Prostate gland (tissue), 2 donors: ENCODE data around the gene COPE. TPM values are rescaled to one million over a fixed set of nuclear protein-coding genes. Genes with fewer than 3 reads are reported as not detected.

Experiments
- DNase-seq: peaks from one replicate; pipeline ENCODE4 v3.0.0-alpha.2; 2019; ENCODE audit warnings: low spot score
- H3K27ac ChIP-seq, 2 donors: fragments of 200-600 bp; sonication (generic); 2 replicates each; pipeline ENCODE4 v1.5.1; 2017 to 2019
- H3K27me3 ChIP-seq: fragments of 200-600 bp; sonication (generic); replicated peaks from 2 replicates; pipeline ENCODE4 v1.5.1; 2019; ENCODE audit not compliant: insufficient read depth
- H3K36me3 ChIP-seq, 2 donors: fragments of 200-600 bp; sonication (generic); 1 replicate in 1 of 2; 2 replicates in 1 of 2; pipeline versions ENCODE4 v1.5.1 to v1.8.1; 2017 to 2019
- H3K4me1 ChIP-seq: fragments of 200-600 bp; sonication (generic); replicated peaks from 2 replicates; pipeline ENCODE4 v1.5.1; 2019
- H3K4me3 ChIP-seq, 2 donors: fragments of 200-600 bp; sonication (generic); 2 replicates each; pipeline ENCODE4 v1.5.1; 2017 to 2019
- H3K9me3 ChIP-seq: fragments of 200-600 bp; sonication (generic); 2 replicates; pipeline ENCODE4 v1.5.1; 2017
- POLR2A ChIP-seq: fragments of 450-650 bp; IDR thresholded peaks from one replicate; pipeline ENCODE4 v1.6.1; 2016; ENCODE audit warnings: antibody characterized with exemption, mild to moderate bottlenecking
- POLR2AphosphoS5 ChIP-seq: sonication (generic); formaldehyde crosslinking; IDR thresholded peaks from one replicate; pipeline ENCODE4 v1.6.1; 2017; ENCODE audit warnings: antibody characterized with exemption
- WGBS: methylation state at CpG from one replicate; pipeline ENCODE4 v1.1.5; 2018; 5-methylcytosine and 5-hydroxymethylcytosine counted together
- intact Hi-C: fragments of 100-400 bp; cut with DNase I; formaldehyde crosslinking; loops from one replicate; pipeline ENCODE4 v1.14.2; 2022
- total RNA-seq, 2 donors: library from RNA; depleted of rRNA; stranded (reverse); fragments of >200 nt; gene quantifications; one replicate each; pipeline ENCODE4 v1.1.0, GENCODE V29; 2016
- TF ChIP-seq, protein P1 (sequence below), 4 experiments: fragments of 200-600 bp in 2 of 4; fragments of 450-650 bp in 2 of 4; sonication (generic) in 2 of 4; IDR thresholded peaks; 1 replicate in 3 of 4; 2 replicates in 1 of 4; pipeline ENCODE4 v1.5.1; 2016 to 2019; ENCODE audit warnings: antibody characterized with exemption in 4 of 4, mild to moderate bottlenecking in 2 of 4, moderate library complexity in 2 of 4

COPE gene
- total RNA-seq, 2 donors from 2014 or later = 402 to 553 TPM

- Histone ChIP-seq H3K4me1 (no peaks in the 10 kb centered on the region), H3K36me3 (peaks cover 31 to 57% of the 10 kb centered on the region in 2 donors), H3K27ac (no peak overlapping the region), H3K27me3 (no peaks in the 10 kb centered on the region), H3K4me3 (no peak overlapping the region), H3K9me3 (no peaks in the 10 kb centered on the region)
- DNase-seq = no peak
- 93% methylated on average over 12 of the region's 12 CpGs for WGBS
- TF ChIP-seq POLR2AphosphoS5 (no peak), POLR2A (no peak)
- TF ChIP-seq, protein P1, sequence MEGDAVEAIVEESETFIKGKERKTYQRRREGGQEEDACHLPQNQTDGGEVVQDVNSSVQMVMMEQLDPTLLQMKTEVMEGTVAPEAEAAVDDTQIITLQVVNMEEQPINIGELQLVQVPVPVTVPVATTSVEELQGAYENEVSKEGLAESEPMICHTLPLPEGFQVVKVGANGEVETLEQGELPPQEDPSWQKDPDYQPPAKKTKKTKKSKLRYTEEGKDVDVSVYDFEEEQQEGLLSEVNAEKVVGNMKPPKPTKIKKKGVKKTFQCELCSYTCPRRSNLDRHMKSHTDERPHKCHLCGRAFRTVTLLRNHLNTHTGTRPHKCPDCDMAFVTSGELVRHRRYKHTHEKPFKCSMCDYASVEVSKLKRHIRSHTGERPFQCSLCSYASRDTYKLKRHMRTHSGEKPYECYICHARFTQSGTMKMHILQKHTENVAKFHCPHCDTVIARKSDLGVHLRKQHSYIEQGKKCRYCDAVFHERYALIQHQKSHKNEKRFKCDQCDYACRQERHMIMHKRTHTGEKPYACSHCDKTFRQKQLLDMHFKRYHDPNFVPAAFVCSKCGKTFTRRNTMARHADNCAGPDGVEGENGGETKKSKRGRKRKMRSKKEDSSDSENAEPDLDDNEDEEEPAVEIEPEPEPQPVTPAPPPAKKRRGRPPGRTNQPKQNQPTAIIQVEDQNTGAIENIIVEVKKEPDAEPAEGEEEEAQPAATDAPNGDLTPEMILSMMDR (IDR thresholded peaks at IDR 0.05) = no peak
- intact Hi-C loops = no loop called here
Observed at GRCh38 chr19:18861917-18862316, 57.3 kb downstream of the COPE start.

GRCh38 chr19:18861235-18861634 is 58.0 kb downstream of the COPE start:
- 82% methylated on average over 9 of the region's 9 CpGs for WGBS
- Histone ChIP-seq H3K36me3 (peaks cover 32 to 62% of the 10 kb centered on the region in 2 donors), H3K4me3 (no peak overlapping the region), H3K4me1 (no peaks in the 10 kb centered on the region), H3K27me3 (no peaks in the 10 kb centered on the region), H3K27ac (no peak overlapping the region), H3K9me3 (no peaks in the 10 kb centered on the region)
- TF ChIP-seq, protein P1 (IDR thresholded peaks at IDR 0.05) = no peak
- TF ChIP-seq POLR2A = no peak
- TF ChIP-seq POLR2AphosphoS5 = no peak
- no peak for DNase-seq
- intact Hi-C loops = no loop called here

DNA sequence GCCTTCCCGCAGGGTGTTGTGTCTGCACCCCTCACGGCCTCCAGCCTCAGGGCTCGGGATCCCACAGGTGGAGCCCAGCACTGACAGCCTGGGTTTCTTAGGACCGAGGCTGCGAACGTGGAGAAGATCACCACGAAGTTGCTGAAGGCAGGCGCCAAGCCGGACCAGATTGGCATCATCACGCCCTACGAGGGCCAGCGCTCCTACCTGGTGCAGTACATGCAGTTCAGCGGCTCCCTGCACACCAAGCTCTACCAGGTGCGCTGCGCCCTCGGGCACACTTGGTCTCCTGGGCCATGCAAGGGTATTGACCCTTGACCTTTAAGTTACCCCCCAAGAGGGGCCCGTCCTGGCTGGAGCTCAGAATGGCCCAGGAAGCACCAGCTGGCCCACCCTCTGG is 58.5 kb downstream of the COPE start:
- H3K27ac ChIP-seq = no peak overlapping the region
- H3K9me3 ChIP-seq = no peaks in the 10 kb centered on the region
- intact Hi-C loops = no loop called here
- TF ChIP-seq, protein P1 (IDR thresholded peaks at IDR 0.05) = no peak
- TF ChIP-seq POLR2AphosphoS5 (no peak), POLR2A (no peak)
- H3K4me3 ChIP-seq = no peak overlapping the region
- DNase-seq = no peak
- H3K36me3 ChIP-seq = peaks cover 34 to 59% of the 10 kb centered on the region in 2 donors
- no peaks in the 10 kb centered on the region for H3K27me3 ChIP-seq
- 82% methylated on average over 17 of the region's 17 CpGs for WGBS
- H3K4me1 ChIP-seq = no peaks in the 10 kb centered on the region

- Histone ChIP-seq H3K27ac (no peak overlapping the region), H3K4me1 (no peaks in the 10 kb centered on the region), H3K4me3 (no peak overlapping the region), H3K27me3 (no peaks in the 10 kb centered on the region), H3K36me3 (peaks cover 32 to 58% of the 10 kb centered on the region in 2 donors), H3K9me3 (no peaks in the 10 kb centered on the region)
- no peak for DNase-seq
- 64% methylated on average over 11 of the region's 11 CpGs for WGBS
- intact Hi-C loops = no loop called here
- TF ChIP-seq POLR2A = no peak
- TF ChIP-seq POLR2AphosphoS5 = no peak
Observed at GRCh38 chr19:18860302-18860700, 58.9 kb downstream of the COPE start.

GRCh38 chr19:18859676-18860301 is 59.4 kb downstream of the COPE start:
- DNase-seq = no peak
- no peak overlapping the region for H3K4me3 ChIP-seq
- H3K9me3 ChIP-seq = no peaks in the 10 kb centered on the region
- H3K36me3 ChIP-seq = peaks cover 36 to 58% of the 10 kb centered on the region in 2 donors
- intact Hi-C loops = no loop called here
- TF ChIP-seq POLR2AphosphoS5 (peak; percentile 4), POLR2A (no peak)
- TF ChIP-seq, protein P1 (IDR thresholded peaks at IDR 0.05) = no peak
- H3K27me3 ChIP-seq = no peaks in the 10 kb centered on the region
- H3K4me1 ChIP-seq = no peaks in the 10 kb centered on the region
- H3K27ac ChIP-seq = peak overlapping the region; percentile 6 to 36
- 50% methylated on average over 12 of the region's 12 CpGs for WGBS
